Lung (tissue), 12 donors: ENCODE data around the gene ARSI. TPM values are rescaled to one million over a fixed set of nuclear protein-coding genes. Genes with fewer than 3 reads are reported as not detected.

Experiments used
- ATAC-seq: fragments of 200-7000 bp; cut with Tn5 transposase; one replicate; pipeline ENCODE4 v1.9.1; 2020; ENCODE audit warnings: moderate number of reproducible peaks; ENCODE audit not compliant: insufficient read depth, low FRiP score
- DNase-seq, 3 donors: peaks; one replicate each; pipeline ENCODE4 v3.0.0-alpha.2; 2013 to 2017
- H3K27ac ChIP-seq, 2 donors: one replicate each; pipeline ENCODE4 v1.5.1; 2013; ENCODE audit warnings: mild to moderate bottlenecking in 2 of 2, moderate library complexity in 2 of 2, control low read depth in 1 of 2, inconsistent platforms in 1 of 2, low read depth in 1 of 2, low read length in 1 of 2
- H3K27me3 ChIP-seq, 3 donors: one replicate each; pipeline ENCODE4 v1.5.1; 2013; ENCODE audit warnings: low read length in 2 of 3; ENCODE audit not compliant: control insufficient read depth in 3 of 3, insufficient read depth in 3 of 3
- H3K36me3 ChIP-seq, 4 donors: one replicate each; pipeline ENCODE4 v1.5.1; 2013; ENCODE audit warnings: low read length in 4 of 4, mild to moderate bottlenecking in 1 of 4, moderate library complexity in 1 of 4; ENCODE audit not compliant: control insufficient read depth in 4 of 4, insufficient read depth in 4 of 4
- H3K4me1 ChIP-seq, 5 donors: one replicate each; pipeline ENCODE4 v1.5.1; 2013; ENCODE audit warnings: low read length in 5 of 5, mild to moderate bottlenecking in 2 of 5, moderate library complexity in 1 of 5; ENCODE audit not compliant: control insufficient read depth in 5 of 5, insufficient read depth in 5 of 5
- H3K4me3 ChIP-seq: one replicate; pipeline ENCODE4 v1.5.1; 2013; ENCODE audit warnings: mild to moderate bottlenecking, control low read depth, moderate library complexity
- H3K9ac ChIP-seq, 2 donors: one replicate each; pipeline ENCODE4 v1.5.1; 2013; ENCODE audit warnings: low read length in 2 of 2, control low read depth in 1 of 2; ENCODE audit not compliant: insufficient read depth in 1 of 2
- H3K9me3 ChIP-seq, 4 donors: one replicate each; pipeline ENCODE4 v1.5.1; 2013; ENCODE audit warnings: low read length in 3 of 4, mild to moderate bottlenecking in 1 of 4, moderate library complexity in 1 of 4; ENCODE audit not compliant: control insufficient read depth in 4 of 4, insufficient read depth in 3 of 4
- WGBS, 2 donors: extraction: QIAGEN DNeasy Blood & Tissue Kit; methylation state at CpG; one replicate each; pipeline ENCODE4 v1.1.7; 2013; 5-methylcytosine and 5-hydroxymethylcytosine counted together
- polyA plus RNA-seq, 2 donors: library from polyadenylated mRNA; stranded (reverse); fragments of 200-250 nt; gene quantifications; one replicate each; pipeline ENCODE4 v1.2.1, GENCODE V29; 2013
- total RNA-seq, 2 donors: library from RNA; depleted of rRNA in 1 of 2; stranded (reverse); fragments of >200 nt in 1 of 2; gene quantifications; one replicate each; pipeline ENCODE4 v1.2.1, GENCODE V29; 2014 to 2021
- TF ChIP-seq, protein P1 (sequence below): IDR thresholded peaks from 2 replicates; pipeline ENCODE4 v1.5.1; 2012; ENCODE audit warnings: mild to moderate bottlenecking; ENCODE audit errors: control extremely low read depth, extremely low read depth
- donor health status: control.
- donor health status: control.
- donor health status: Bipolar disorder and iron deficiency.
- donor health status: healthy.
- donor health status: DM: yes; HTN: yes; CAD: no.

ARSI gene
- total and polyA plus RNA-seq, 4 donors: 0.91 to 15.4 (median 4.1) TPM

DNA sequence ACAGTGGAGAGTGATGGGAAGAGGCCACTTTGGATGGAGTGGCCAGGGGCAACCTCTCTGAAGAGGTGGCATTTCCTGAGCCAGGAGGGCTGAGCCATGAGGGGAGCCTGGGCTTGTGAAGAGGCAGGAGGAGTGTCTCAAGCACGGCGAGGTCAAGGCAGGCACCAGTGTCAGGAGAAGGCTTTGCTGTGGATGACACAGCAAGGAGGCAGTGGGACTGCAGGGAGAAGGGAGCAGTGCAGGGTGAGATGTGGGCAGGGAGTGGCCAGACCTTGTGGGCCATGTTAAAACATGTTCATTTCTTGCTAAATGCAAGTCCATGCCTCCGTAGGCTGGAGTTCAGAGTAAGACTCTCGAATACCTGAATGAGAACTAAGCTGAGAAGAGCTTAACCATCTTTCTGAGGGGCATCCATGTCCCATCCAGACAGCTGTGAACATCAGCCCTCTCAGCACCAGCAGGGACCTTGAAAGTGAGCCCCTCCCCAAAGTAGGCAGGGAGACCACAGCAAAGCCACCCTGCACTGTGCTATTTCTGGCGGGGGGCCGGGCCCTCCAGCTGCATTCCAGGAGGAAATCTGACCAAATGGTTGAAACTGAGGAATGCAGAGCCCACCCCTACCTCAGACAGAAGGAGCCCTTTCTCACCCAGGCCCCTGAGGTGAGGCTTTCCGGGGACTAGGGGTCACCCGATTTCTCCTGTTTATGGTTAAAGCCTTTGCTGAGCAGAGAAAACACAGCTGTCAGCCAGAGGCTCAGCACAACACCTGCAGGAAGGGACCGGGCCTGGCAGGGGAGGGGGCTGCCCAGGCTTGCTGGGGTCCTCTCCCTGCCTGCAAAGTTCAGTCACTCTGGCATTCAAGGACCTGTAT lies 16.1 kb upstream of the ARSI start:
- Histone ChIP-seq H3K4me1 (peaks cover 0 to 31% (median 7%) of the 10 kb centered on the region in 5 donors), H3K27me3 (no peaks in the 10 kb centered on the region), H3K27ac (no peak overlapping the region), H3K4me3 (no peak overlapping the region), H3K36me3 (no peaks in the 10 kb centered on the region), H3K9ac (no peak overlapping the region), H3K9me3 (peaks cover 0 to 3% (median 0%) of the 10 kb centered on the region in 4 donors)
- 72 to 85% methylated on average over 9 of the region's 9 CpGs for WGBS, 2 donors
- DNase-seq (no peak), ATAC-seq (no peak)
- TF ChIP-seq, protein P1, sequence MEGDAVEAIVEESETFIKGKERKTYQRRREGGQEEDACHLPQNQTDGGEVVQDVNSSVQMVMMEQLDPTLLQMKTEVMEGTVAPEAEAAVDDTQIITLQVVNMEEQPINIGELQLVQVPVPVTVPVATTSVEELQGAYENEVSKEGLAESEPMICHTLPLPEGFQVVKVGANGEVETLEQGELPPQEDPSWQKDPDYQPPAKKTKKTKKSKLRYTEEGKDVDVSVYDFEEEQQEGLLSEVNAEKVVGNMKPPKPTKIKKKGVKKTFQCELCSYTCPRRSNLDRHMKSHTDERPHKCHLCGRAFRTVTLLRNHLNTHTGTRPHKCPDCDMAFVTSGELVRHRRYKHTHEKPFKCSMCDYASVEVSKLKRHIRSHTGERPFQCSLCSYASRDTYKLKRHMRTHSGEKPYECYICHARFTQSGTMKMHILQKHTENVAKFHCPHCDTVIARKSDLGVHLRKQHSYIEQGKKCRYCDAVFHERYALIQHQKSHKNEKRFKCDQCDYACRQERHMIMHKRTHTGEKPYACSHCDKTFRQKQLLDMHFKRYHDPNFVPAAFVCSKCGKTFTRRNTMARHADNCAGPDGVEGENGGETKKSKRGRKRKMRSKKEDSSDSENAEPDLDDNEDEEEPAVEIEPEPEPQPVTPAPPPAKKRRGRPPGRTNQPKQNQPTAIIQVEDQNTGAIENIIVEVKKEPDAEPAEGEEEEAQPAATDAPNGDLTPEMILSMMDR: no peak

DNA sequence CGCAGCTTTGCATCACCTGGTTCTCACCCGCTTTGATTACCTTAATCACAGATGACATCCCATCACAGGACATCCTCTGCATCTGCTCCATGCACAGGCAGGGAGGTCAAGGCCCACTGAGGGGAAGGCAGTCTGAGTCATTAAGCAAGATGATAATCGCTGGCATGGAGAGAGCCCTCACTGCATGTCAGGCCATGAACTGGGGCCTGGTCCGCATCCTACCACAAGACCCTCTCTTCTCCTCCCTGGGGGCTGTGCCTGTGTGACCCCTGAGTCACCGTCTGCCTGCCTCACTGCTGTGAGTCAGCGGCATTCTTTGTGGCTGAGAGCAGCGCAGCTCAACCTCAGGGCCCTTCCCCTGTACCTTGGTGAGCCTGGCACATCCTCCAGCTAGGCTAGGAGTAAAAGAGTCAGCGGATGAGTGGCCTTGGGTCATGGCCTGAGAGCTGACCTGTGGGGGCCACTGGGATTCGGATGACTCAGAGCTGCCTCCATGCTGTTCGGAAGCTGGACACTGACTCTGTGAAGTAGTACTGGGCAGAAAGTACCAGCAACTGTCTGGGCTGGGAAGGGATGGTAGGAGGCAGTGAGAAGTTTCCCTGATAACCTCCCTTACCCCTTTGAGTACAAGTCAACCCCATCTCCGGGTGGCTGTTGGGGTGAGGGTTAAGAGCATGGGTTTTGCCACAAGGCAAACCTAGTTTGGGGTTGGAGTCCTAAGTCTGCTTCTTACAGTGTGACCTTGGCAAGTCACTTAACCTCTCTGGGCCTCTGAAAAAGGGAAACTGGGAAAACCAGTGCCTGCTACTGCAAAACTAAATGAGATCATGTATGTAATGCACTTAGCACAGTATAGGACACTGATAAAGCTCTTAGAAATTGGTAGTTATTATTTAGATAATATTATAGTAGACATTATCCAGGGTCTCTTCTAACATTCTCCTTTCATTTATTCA lies 14.6 kb upstream of the ARSI start:
- TF ChIP-seq, protein P1: no peak
- no peaks in the 10 kb centered on the region for H3K36me3 ChIP-seq
- WGBS, 2 donors: 85 to 86% methylated on average over 11 of the region's 11 CpGs
- no peak overlapping the region for H3K27ac ChIP-seq
- ATAC-seq: peak; percentile 66
- H3K9ac ChIP-seq: no peak overlapping the region
- no peak for DNase-seq
- H3K4me1 ChIP-seq: peaks cover 0 to 22% (median 7%) of the 10 kb centered on the region in 5 donors
- no peaks in the 10 kb centered on the region for H3K27me3 ChIP-seq
- H3K4me3 ChIP-seq: no peak overlapping the region
- peaks cover 0 to 3% (median 0%) of the 10 kb centered on the region in 4 donors for H3K9me3 ChIP-seq

DNA sequence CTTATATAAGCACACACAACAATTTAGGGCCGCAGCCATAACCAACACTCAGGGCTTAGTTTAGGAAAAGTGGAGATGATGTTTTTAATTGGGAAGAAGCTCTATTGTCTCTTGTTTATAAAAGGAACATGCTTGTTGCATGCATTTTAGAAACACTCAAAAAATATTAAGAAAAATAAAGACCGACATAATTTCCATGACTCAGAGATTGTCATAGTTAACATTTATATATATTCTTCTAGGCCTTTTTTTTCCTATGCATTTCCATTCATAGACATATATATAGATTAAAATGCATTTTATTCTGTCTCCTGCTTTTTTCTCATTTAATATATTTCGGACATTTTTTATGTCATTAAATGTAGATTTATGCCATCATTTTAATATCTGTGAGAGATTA lies 13.6 kb upstream of the ARSI start:
- DNase-seq: no peak
- WGBS, 2 donors: 93 to 95% methylated on average over 3 of the region's 3 CpGs

More for the DNA sequence above, 13.6 kb upstream of the ARSI start:
- no peak for ATAC-seq
- Histone ChIP-seq H3K9ac (no peak overlapping the region), H3K27ac (no peak overlapping the region), H3K4me1 (peaks cover 0 to 22% (median 7%) of the 10 kb centered on the region in 5 donors), H3K4me3 (no peak overlapping the region), H3K27me3 (no peaks in the 10 kb centered on the region), H3K36me3 (no peaks in the 10 kb centered on the region), H3K9me3 (peaks cover 0 to 3% (median 0%) of the 10 kb centered on the region in 4 donors)
- TF ChIP-seq, protein P1: no peak
